Natural killer cell (primary cell): ENCODE measurements around the gene CD302. TPM values are rescaled to one million over a fixed set of nuclear protein-coding genes. Genes with fewer than 3 reads are reported as not detected.

Experiments used
- ATAC-seq, 3 donors: fragments of 150-1000 bp in 2 of 3; fragments of 200-7000 bp in 1 of 3; cut with Tn5 transposase; 1 replicate in 1 of 3; 2 replicates in 2 of 3; pipeline ENCODE4 v1.10.0; 2021; ENCODE audit warnings: mild to moderate bottlenecking in 2 of 3, moderate library complexity in 2 of 3
- DNase-seq, 2 donors: peaks; one replicate each; pipeline versions ENCODE4 v3.0.0 to v3.0.0-alpha.2; 2013 to 2021; ENCODE audit warnings: mixed read lengths in 1 of 2
- H3K27ac ChIP-seq: one replicate; pipeline ENCODE4 v1.5.1; 2013; ENCODE audit warnings: mild to moderate bottlenecking, low read length
- H3K27me3 ChIP-seq: one replicate; pipeline ENCODE4 v1.6.1; 2013; ENCODE audit warnings: low read length; ENCODE audit not compliant: control insufficient read depth, insufficient read depth
- H3K36me3 ChIP-seq: one replicate; pipeline ENCODE4 v1.6.1; 2013; ENCODE audit warnings: low read length; ENCODE audit not compliant: control insufficient read depth, insufficient read depth
- H3K4me1 ChIP-seq: one replicate; pipeline ENCODE4 v1.6.1; 2013; ENCODE audit warnings: low read length; ENCODE audit not compliant: control insufficient read depth, insufficient read depth
- H3K4me3 ChIP-seq: one replicate; pipeline ENCODE4 v1.5.1; 2013; ENCODE audit warnings: low read length
- H3K9me3 ChIP-seq: one replicate; pipeline ENCODE4 v1.6.1; 2013; ENCODE audit warnings: low read length; ENCODE audit not compliant: control insufficient read depth, insufficient read depth
- H3K27ac Mint-ChIP-seq, 2 donors: one replicate each; pipeline ENCODE4 v1.8.0; 2022; ENCODE audit warnings: mild to moderate bottlenecking in 2 of 2, mixed read lengths in 2 of 2, moderate library complexity in 1 of 2
- H3K27me3 Mint-ChIP-seq, 2 donors: one replicate each; pipeline ENCODE4 v1.8.0; 2022; ENCODE audit warnings: low read depth in 2 of 2, mixed read lengths in 2 of 2
- H3K36me3 Mint-ChIP-seq: one replicate; pipeline ENCODE4 v1.8.0; 2022; ENCODE audit warnings: mixed read lengths
- H3K4me1 Mint-ChIP-seq, 2 donors: one replicate each; pipeline ENCODE4 v1.8.0; 2022; ENCODE audit warnings: mixed read lengths in 2 of 2
- H3K4me3 Mint-ChIP-seq: one replicate; pipeline ENCODE4 v1.8.0; 2022; ENCODE audit warnings: mild to moderate bottlenecking, moderate library complexity, mixed read lengths
- H3K9me3 Mint-ChIP-seq, 2 donors: one replicate each; pipeline ENCODE4 v1.8.0; 2022; ENCODE audit warnings: mixed read lengths in 2 of 2
- CTCF ChIP-seq: fragments of 200-600 bp; IDR thresholded peaks from one replicate; pipeline ENCODE4 v1.8.0; 2022; ENCODE audit warnings: antibody characterized with exemption
- WGBS: methylation state at CpG from one replicate; pipeline ENCODE4 v1.1.7; 2013; ENCODE audit warnings: missing lambda C conversion rate; ENCODE audit not compliant: insufficient coverage; 5-methylcytosine and 5-hydroxymethylcytosine counted together
- intact Hi-C: fragments of 100-400 bp; cut with micrococcal nuclease; formaldehyde crosslinking; loops from one replicate; pipeline ENCODE4 v1.14.2; 2022
- total RNA-seq, 4 donors: library from RNA; stranded (reverse); fragments of 120-200 nt in 1 of 4; gene quantifications; one replicate each; pipeline versions ENCODE4 v1.2.3 to v1.2.4, GENCODE V29; 2013 to 2022

The CD302 gene
- total RNA-seq, 3 donors from 2014 or later (not counting 1 experiment from before 2014, with no cell fraction given), result 2.0 to 5.2 (median 5.1) TPM

- H3K36me3 Mint-ChIP-seq, result no peaks in the 10 kb centered on the region
- peaks cover 18 to 26% of the 10 kb centered on the region in 2 donors for H3K4me1 Mint-ChIP-seq
- peaks cover 0 to 4% of the 10 kb centered on the region in 2 donors for H3K27me3 Mint-ChIP-seq
- H3K4me3 ChIP-seq, result peak overlapping the region; percentile 60
- peak overlapping the region in 1 of 2 donors; percentile 81 for H3K27ac Mint-ChIP-seq
- no peaks in the 10 kb centered on the region for H3K36me3 ChIP-seq
- TF ChIP-seq CTCF, result no peak
- 45% methylated on average over 4 of the region's 4 CpGs for WGBS
- DNase-seq, result no peak
- H3K9me3 Mint-ChIP-seq, result no peaks in the 10 kb centered on the region
- H3K27me3 ChIP-seq, result peaks cover 6% of the 10 kb centered on the region
- intact Hi-C loops, result no loop called here
- peak overlapping the region; percentile 89 for H3K4me3 Mint-ChIP-seq
- H3K4me1 ChIP-seq, result peaks cover 8% of the 10 kb centered on the region
- no peak overlapping the region for H3K27ac ChIP-seq
- no peaks in the 10 kb centered on the region for H3K9me3 ChIP-seq
- ATAC-seq, result no peak
These were observed 824 bp downstream of the CD302 start for GRCh38 chr2:159797225-159797542.

- peaks cover 18% of the 10 kb centered on the region in 2 donors for H3K4me1 Mint-ChIP-seq
- Histone ChIP-seq H3K4me1 (peaks cover 8% of the 10 kb centered on the region), H3K27ac (no peak overlapping the region), H3K9me3 (no peaks in the 10 kb centered on the region), H3K4me3 (no peak overlapping the region), H3K27me3 (peaks cover 6% of the 10 kb centered on the region), H3K36me3 (no peaks in the 10 kb centered on the region)
- ATAC-seq (no peak), DNase-seq (no peak)
- WGBS, result 92% methylated on average over 4 of the region's 7 CpGs
- no peak for TF ChIP-seq CTCF
- H3K36me3 Mint-ChIP-seq, result no peaks in the 10 kb centered on the region
- no peaks in the 10 kb centered on the region for H3K9me3 Mint-ChIP-seq
- H3K27me3 Mint-ChIP-seq, result peaks cover 0 to 6% of the 10 kb centered on the region in 2 donors
- intact Hi-C loops, result no loop called here
- H3K4me3 Mint-ChIP-seq, result peak overlapping the region; percentile 74
- no peak overlapping the region for H3K27ac Mint-ChIP-seq
These were observed 1.9 kb downstream of the CD302 start for GRCh38 chr2:159795841-159796690.

- Mint-ChIP-seq H3K27ac (no peak overlapping the region), H3K36me3 (no peaks in the 10 kb centered on the region), H3K4me3 (no peak overlapping the region), H3K9me3 (no peaks in the 10 kb centered on the region), H3K27me3 (peaks cover 0 to 11% of the 10 kb centered on the region in 2 donors), H3K4me1 (peaks cover 8 to 11% of the 10 kb centered on the region in 2 donors)
- TF ChIP-seq CTCF, result no peak
- Histone ChIP-seq H3K4me3 (no peak overlapping the region), H3K27ac (no peak overlapping the region), H3K4me1 (peaks cover 7% of the 10 kb centered on the region), H3K36me3 (no peaks in the 10 kb centered on the region), H3K27me3 (peaks cover 6% of the 10 kb centered on the region), H3K9me3 (no peaks in the 10 kb centered on the region)
- intact Hi-C loops, result no loop called here
- no peak for DNase-seq
- ATAC-seq, result no peak
- no CpG with 5 or more reads among the region's 1 CpG for WGBS
These were observed 4.7 kb downstream of the CD302 start for GRCh38 chr2:159793326-159793725.
